GM19452 (cell line): ENCODE measurements around the gene POTEM.
"Not testable (repeated sequence)": the region's sequence is repeated elsewhere in the genome, so short reads cannot be mapped to it uniquely, and the experiment has no call there.

Experiments
- ATAC-seq: cut with Tn5 transposase; IDR thresholded peaks from one replicate; pipeline ENCODE4 v1.9.1; 2021; ENCODE audit not compliant: unreplicated experiment

POTEM gene

DNA sequence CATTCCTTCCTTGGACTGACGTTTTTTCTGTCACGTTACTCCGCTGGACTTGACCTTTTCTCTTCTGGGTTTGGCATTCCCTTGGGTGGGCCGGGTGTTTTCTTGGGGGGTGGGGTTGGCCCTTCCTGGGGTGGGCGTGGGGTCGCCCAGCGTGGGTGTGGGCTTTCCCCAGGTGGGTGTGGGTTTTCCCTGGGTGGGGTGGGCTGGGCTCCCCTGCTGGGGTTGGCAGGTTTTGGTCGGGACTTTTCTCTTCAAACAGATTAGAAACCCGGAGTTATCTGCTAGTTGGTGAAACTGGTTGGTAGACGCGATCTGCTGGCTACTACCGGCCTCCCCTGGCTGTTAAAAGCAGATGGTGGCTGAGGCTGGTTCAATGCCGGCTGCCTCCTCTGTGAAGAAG lies at the start of gene POTEM:
Gene POTEM (plus strand): TSS at position 301 of the 400 bp plus-strand sequence. CDS start 52 bp downstream, at position 353.
- ATAC-seq, result not testable (repeated sequence)

DNA sequence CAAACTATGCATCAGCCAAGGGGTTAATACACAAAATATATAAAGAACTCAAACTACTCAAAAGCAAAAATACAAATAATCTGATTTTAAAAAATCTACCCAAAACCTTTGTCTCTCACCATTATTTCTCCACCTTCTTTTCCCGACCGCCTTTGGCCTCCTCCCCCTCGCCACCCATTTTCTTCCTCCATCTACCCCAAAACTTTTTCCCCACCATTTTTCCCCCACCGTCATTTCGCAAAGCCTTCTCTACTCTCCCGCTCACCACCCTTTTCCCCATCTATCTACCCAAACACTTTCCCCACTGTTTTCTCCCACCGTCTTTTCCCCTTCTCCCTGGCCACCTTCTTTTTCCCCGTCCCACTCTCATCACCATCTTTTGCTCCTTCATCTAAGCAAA lies 48.9 kb upstream of the POTEM start:
- ATAC-seq, result not testable (repeated sequence)

DNA sequence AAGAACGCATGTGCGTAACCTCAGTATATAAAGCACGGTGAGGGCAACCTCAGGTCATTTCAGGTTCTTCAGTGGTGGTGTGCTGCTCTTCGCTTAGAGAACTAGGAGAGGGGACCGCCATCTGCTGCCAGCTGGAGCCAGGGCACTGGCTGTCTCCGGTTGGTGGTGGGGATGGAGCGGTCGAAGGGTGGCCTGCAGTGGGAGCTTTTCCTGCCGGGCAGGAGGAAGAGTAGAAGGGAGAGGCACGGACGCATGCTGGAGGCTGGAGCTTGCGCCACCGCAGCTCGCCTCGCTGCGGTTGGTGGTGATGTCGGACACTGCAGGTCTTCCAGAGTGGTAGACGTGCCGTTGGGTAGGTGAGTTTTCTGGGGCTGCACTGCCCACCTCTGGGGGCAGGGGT lies 47.2 kb upstream of the POTEM start:
- not testable (repeated sequence) for ATAC-seq

DNA sequence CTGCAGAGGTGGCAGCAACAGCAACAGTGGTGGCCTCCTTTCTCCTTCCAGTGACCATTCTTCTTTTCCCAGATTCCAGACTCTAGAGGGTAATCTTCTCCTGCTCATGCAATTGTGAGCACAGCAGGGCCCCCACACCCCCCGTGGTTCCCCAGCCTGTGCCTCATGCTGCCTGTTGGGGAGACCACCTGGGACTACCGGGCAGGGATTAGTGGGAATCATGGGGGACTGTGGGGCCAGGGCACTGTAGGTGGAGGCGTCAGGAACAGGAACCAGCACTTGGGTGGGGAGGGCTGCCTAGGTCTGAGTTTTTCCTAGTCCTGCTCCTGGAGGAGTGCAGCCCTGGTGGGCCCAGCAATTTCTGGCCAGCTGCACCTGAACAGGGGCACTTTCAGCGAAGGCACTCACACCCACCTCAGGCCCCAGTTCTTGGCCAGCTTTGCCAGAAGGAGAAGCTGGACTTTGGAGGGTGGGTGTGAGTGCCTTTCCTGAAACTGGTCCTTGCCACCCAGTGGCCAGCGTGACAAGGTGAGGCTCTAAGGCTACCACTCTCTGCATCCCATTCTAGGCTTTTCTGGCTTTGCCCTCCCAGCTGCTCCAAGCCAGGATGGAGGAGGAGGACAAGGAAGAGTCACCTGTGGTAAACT lies 46.1 kb upstream of the POTEM start:
- not testable (repeated sequence) for ATAC-seq

DNA sequence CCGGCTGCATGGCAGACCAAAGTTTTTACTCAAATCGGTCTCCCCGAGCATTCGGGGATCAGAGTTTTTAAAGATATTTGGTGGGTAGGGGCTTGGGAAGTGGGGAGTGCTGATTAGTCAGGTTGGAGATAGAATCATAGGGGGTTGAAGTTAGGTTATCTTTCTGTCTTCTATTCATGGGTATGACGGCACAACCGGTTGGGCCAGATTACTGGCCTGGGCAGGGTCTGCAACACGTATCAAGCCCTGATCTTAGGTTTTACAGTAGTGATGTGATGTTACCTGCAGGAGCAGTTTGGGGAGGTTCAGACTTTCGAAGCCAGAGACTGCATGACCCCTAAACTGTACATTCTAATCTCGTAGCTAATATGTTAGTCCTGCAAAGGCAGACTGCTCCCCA lies 30.4 kb upstream of the POTEM start:
- ATAC-seq, result not testable (repeated sequence)

DNA sequence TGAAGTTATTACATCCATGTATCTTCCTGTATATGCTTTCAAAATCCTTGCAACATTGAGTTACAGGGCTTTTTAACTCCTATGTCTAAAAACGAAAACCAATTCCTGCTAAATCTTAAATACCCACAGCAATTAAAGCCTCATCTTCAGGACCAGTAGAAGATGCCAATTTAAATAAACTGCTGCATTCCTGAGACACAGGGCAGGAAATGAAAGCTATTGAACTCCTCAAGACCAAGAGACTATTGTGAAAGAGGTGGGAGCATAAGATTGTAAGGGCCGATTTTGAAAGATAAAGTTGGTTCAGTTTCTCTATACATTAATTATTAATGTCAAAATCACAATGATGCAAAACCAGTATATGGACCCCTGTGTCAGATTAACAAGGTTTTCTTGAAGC lies 28.5 kb upstream of the POTEM start:
- ATAC-seq, result not testable (repeated sequence)

DNA sequence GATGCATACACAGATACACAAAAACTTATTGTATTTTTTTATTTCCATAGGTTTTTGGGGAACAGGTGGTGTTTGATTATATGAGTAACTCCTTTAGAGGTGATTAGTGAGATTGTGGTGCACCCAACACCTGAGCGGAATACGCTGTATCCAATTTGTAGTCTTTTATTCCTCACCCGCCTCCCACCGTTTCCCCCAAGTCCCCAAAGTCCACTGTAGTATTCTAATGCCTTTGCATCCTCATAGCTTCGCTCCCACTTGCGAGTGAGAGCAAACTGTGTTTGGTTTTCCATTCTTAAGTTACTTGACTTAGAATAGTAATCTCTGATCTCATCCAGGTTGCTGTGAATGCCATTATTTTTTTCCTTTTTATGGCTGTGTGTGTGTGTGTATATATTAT lies 17.3 kb upstream of the POTEM start:
- not testable (repeated sequence) for ATAC-seq

DNA sequence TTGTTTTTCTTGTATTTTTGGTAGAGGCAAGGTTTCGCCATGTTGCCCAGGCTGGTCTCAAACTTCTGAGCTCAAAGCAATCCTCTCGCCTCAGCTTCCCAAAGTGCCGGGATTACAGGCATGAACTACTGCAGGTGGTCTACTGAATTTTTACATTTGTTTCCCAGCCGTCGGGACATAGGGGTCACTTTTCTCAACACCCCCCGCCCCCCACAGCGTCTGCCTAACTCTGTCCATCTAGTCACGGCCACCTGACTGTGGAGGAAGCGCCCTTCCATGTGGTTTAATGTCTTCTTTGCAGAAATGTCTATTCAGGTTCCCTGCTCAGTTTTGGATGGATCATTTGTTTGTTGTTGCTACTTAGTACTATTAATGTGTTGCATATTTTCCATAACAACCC lies 14.1 kb upstream of the POTEM start:
- ATAC-seq, result not testable (repeated sequence)

DNA sequence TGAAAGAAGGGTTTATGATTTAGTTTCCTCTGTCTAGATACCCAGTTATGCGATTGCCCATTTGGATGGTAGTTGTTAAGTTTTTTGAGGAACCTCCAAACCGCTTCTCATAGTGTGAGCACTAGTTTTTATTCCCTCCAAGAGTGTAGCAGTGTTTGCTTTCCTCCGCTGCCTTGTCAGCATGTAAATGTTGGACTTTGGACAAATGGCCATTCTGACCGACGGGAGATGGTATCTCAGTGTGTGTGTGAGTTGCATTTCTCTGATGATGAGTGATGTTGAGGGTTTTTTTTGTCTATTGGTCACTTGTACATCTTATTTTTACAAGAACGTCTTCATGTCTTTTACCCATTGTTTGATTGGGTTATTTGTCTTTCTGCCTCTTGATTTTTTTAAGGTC lies 11.4 kb upstream of the POTEM start:
- not testable (repeated sequence) for ATAC-seq

DNA sequence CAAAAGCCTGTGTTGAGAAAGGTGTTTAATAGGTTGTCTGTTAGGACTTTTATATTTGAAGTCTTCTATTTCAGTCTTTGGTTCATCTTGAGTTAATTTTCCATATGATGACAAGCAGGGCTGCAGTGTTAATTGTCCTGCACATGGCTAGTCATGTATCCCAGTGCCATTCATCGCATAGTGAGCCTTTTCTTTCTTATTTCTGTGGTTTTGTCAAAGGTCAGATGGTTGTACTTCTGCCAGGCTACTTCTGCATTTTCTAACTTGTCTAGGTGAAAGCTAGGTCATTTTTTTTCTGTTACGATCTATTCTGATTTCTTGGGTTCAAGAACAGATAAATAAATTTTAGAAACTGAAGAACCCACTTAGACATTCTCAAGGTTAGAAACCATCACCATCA lies 5.7 kb upstream of the POTEM start:
- not testable (repeated sequence) for ATAC-seq

DNA sequence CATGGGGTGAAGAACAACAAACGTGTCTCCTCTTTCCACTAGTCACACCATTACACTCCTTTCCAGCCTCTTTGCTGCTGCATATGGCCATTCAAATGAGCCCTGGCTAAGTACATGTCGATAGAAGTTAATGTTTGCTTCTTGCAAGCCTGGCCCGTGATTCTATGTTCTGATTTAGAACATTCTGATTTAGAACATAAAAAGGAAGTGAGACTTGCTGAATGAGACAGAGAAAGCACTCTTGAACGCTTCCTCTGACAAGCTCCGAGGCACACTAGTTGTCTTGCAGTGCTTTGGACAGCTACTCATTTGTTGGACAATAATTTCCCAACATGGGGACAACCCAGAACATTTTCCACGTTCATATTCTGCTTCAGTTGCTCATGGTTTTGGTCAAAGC lies 5.1 kb upstream of the POTEM start:
- ATAC-seq, result peak; percentile 57

DNA sequence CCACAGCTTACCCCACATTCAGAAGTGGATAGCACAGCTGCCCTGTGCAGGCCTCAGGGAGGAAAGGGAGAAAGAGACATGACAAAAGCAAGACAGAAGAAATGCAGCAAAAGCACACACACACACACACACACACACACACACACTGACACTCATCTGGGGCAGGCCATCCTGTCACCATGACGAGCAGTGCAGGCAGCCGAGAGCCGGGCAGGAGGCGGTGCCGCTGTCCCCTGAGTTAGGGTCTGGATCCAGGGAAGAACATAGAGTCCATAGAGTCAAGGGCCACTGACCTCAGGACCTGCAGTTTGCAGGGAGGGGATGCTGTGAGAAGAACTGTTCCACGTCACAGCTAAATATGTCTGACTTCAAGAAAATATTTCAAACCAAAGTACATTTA lies 4.0 kb upstream of the POTEM start:
- not testable (repeated sequence) for ATAC-seq

DNA sequence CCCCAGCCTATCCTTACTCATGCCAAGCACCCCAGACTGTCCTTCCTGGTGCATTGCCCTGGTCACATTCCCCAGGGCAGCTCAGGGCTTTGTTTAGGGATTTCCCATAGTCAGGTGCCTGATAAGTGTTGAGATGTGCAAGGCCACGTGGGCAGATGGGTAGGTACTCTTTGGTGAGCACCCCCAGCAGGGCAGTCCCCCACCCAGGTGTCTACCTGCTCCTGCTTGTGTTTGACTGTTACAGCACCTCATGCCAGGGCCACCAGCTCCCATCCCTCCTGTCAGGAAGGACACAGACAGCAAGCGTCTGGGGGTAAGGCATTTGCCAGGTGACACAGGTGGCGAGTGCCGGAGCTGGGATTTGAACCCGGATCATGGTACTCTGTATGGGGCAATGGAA lies 2.4 kb upstream of the POTEM start:
- ATAC-seq, result not testable (repeated sequence)

DNA sequence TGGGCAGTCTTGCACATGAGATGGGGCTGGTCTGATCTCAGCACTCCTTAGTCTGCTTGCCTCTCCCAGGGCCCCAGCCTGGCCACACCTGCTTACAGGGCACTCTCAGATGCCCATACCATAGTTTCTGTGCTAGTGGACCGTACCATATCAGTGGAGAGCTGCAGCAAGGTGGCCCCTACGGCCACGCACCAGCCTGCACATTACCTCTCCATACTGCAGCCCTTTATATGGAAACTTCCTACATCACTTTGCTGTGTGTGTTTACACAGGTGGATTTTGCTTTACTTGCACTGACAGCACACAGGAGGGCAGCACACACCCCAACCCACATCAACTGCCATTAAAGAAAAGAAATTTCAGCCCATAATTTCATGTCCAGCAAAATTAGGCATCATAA lies 35.3 kb downstream of the POTEM start:
- not testable (repeated sequence) for ATAC-seq

DNA sequence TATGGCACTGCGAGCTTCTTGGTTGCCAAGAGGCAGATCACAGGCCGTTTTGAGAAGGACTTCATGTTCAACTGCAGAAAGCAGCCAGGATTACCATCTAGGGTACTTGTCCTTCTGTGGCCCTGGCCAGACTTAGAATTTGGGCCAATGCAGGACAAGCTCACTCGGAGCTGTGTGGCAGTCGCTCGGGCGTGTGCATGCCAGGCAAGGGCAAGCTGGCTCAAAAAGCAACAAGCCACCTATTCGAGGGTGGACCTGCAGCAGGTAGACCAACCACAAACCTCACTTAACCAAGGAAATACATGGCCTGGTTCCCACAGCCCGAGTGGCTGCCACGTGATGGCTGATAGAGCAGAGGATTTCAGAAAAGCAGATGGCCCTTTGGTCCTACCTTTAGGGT lies 39.3 kb downstream of the POTEM start:
- ATAC-seq, result not testable (repeated sequence)

DNA sequence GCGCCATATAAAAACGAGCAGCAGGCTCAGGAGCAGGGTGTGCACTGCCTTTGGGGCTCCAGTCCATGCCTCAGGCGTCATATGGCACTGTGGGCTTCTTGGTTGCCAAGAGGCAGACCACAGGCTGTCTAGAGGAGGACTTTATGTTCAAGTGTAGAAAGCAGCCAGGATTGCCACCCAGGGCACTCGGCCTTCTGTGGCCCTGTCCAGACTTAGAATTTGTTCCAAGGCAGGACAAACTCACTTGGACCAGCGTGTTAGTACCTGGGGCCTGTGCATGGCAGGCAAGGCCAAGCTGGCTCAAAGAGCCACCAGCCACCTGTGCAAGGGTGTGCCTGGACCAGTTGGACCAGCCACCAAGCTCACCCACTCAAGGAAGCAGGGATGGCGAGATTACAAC lies 40.4 kb downstream of the POTEM start:
- not testable (repeated sequence) for ATAC-seq

DNA sequence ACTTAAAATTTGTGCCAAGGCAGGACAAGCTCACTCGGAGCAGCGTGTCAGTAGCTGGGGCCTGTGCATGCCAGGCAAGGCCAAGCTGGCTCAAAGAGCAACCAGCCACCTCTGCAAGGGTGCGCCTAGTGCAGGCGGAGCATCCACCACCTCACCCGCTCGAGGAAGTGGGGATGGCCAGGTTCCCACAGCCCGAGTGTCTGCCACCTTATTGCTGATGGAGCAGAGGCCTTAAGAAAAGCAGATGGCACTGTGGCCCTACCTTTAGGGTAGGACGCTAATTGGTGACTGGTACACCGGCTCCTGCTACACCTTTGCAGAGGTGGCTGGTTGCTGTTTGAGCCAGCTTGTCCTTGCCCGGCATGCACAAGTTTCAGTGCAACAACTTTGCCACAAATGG lies 43.8 kb downstream of the POTEM start:
- ATAC-seq, result not testable (repeated sequence)

DNA sequence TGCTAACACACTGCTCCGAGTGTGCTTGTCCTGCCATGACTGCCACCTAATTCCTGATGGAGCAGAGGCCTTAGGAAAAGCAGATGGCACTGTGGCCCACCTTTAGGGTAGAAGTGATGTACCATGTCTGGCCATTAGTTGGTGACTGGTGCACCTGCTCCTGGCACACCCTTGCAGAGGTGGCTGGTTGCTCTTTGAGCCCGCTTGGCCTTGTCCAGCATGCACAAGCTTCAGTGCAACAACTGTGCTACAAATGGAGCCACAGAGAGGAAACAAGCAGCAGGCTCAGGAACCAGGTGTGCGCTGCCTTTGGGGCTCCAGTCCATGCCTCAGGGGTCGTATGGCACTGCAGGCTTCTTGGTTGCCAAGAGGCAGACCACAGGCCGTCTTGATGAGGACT lies 44.5 kb downstream of the POTEM start:
- ATAC-seq, result not testable (repeated sequence)

DNA sequence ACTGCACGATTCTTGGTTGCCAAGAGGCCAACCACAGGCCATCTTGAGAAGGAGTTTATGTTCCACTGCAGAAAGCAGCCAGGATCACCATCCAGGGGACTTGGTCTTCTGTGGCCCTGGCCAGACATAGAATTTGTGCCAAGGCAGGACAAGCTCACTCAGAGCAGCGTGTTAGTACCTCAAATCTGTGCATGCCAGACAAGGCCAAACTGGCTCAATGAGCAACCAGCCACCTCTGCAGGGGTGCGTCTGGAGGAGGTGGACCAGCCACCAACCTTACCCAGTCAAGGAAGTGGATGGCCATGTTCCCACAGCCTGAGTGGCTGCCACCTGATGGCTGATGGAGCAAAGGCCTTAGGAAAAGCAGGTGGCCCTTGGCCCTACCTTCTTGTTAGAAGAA lies 48.0 kb downstream of the POTEM start:
- not testable (repeated sequence) for ATAC-seq

DNA sequence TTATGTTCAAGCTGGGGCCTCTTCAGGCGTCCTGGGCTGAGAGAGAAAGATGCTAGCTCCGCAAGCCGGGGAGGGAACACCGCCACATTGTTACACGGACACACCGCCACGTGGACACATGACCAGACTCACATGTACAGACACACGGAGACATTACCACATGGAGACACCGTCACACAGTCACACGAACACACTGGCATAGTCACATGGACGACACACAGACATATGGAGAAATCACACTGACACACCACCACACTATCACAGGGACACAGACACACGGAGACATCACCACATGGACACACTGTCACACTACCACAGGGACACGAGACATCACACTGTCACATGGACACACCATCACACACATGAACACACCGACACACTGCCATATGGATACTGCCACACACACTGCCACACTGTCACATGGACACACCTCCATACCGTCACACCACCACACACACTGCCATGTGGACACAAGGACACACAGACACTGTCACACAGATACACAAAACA lies 57.9 kb downstream of the POTEM start:
- ATAC-seq, result not testable (repeated sequence)

DNA sequence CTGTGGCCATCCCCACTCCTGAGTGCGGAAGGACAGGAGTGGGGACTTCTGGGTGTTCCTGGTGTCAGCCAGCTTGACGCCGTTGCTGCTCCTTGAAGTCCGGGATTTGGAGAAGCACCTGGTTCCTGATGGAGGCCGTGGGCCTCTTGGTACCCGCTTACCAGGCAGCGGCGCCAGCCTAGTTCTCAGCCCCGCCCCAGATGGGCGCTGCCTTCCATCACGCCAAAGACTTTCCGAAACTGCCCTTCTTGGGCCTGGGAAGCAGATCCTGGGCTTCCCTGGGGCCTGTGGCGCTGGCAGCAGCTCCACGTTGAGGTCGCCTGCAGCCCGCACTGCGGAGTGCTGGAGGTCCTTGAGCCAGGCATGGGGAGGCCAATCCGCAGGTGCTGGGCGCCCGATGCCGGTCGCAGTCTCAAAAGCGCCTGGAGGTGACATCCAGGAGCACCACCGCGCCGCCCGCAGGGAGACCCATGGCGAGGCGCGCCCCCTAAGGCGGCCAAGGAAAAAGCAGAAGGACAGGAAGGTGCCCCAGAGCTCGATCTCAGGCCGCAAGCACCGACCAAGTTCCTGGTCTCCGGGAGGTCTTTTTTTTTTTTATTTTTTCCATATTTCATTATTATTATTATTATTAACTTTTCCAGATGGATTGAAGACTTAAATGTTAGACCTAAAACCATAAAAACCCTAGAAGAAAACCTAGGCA lies 59.6 kb downstream of the POTEM start:
- not testable (repeated sequence) for ATAC-seq

DNA sequence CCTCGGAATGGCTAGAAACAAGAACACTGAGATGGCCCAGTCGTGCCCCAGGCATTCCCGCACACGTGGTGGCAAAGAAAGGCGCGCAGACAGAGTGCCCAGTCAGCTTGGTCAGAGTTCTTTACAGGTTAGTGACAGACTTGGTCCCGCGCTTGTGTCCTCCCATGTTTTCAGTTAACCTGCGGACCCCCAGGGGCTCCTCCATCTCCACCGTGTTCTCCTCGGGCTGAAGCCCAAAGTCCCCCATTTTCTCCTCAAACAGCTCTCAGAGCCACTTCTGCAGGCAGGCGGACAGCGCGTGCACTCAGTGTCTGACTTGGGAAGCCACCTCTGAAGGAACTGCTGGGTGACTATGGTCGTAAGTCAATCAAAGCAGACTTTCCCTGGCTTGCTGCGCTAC lies 60.7 kb downstream of the POTEM start:
- not testable (repeated sequence) for ATAC-seq
